RKO (cell line): ENCODE measurements around the gene KSR2.

Experiments
- DNase-seq: peaks from one replicate; pipeline ENCODE4 v3.0.0-alpha.2; 2016; ENCODE audit warnings: low spot score

KSR2 gene

GRCh38 chr12:117528538-117528937 is 440.3 kb downstream of the KSR2 start:
- no peak for DNase-seq

- DNase-seq = no peak
These were observed 441.3 kb downstream of the KSR2 start for GRCh38 chr12:117527479-117527855.

- DNase-seq = no peak
These were observed 441.9 kb downstream of the KSR2 start for GRCh38 chr12:117526757-117527478.

- DNase-seq = no peak
These were observed 443.0 kb downstream of the KSR2 start for GRCh38 chr12:117525766-117526165.

GRCh38 chr12:117524806-117525205 is 444.0 kb downstream of the KSR2 start:
- DNase-seq = no peak

GRCh38 chr12:117523971-117524370 is 444.8 kb downstream of the KSR2 start:
- no peak for DNase-seq

- no peak for DNase-seq
These were observed 446.2 kb downstream of the KSR2 start for GRCh38 chr12:117522559-117522958.

- DNase-seq = no peak
These were observed 446.9 kb downstream of the KSR2 start for GRCh38 chr12:117521867-117522266.

- DNase-seq = no peak
These were observed 447.4 kb downstream of the KSR2 start for GRCh38 chr12:117521346-117521745.

- no peak for DNase-seq
These were observed 450.1 kb downstream of the KSR2 start for GRCh38 chr12:117518594-117519270.

GRCh38 chr12:117517219-117517739 is 451.5 kb downstream of the KSR2 start:
- no peak for DNase-seq

- DNase-seq = no peak
These were observed 452.8 kb downstream of the KSR2 start for GRCh38 chr12:117516034-117516433.

GRCh38 chr12:117514016-117514415 is 454.8 kb downstream of the KSR2 start:
- no peak for DNase-seq

GRCh38 chr12:117513353-117513752 is 455.4 kb downstream of the KSR2 start:
- no peak for DNase-seq

GRCh38 chr12:117508468-117508867 is 460.3 kb downstream of the KSR2 start:
- DNase-seq = no peak

- DNase-seq = no peak
These were observed 461.2 kb downstream of the KSR2 start for GRCh38 chr12:117507548-117507947.

GRCh38 chr12:117506333-117506732 is 462.5 kb downstream of the KSR2 start:
- no peak for DNase-seq

- DNase-seq = no peak
These were observed 466.2 kb downstream of the KSR2 start for GRCh38 chr12:117502633-117503032.

- DNase-seq = no peak
These were observed 466.6 kb downstream of the KSR2 start for GRCh38 chr12:117502233-117502632.

- DNase-seq = no peak
These were observed 467.5 kb downstream of the KSR2 start for GRCh38 chr12:117501076-117501869.

- no peak for DNase-seq
These were observed 468.9 kb downstream of the KSR2 start for GRCh38 chr12:117499759-117500485.

GRCh38 chr12:117498880-117499279 is 469.9 kb downstream of the KSR2 start:
- DNase-seq = no peak
